ENCODE data around the gene BCAS1.

The BCAS1 gene

DNA sequence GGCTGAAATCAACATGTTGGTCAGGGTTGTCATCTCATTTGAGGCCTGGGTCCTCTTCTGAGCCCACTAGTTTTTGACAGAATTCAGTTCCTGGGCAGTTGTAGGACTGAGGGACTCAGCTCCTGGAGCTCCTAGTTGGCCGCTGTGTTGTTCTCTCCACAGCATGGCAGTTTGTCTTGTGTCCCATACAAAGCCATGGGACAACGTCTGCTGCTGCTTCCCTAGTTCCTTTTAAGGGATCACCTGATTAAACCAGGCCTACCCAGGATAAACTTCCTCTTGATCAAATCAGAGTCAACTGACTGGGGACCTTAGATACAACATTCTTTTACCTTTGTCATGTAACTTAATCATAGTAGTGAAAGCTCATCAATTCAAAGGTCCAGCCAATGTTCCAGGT, 141.0 kb downstream of the BCAS1 start:
- no peak for DNase-seq (ENCODE audit: low read depth in 2 of 2)

DNA sequence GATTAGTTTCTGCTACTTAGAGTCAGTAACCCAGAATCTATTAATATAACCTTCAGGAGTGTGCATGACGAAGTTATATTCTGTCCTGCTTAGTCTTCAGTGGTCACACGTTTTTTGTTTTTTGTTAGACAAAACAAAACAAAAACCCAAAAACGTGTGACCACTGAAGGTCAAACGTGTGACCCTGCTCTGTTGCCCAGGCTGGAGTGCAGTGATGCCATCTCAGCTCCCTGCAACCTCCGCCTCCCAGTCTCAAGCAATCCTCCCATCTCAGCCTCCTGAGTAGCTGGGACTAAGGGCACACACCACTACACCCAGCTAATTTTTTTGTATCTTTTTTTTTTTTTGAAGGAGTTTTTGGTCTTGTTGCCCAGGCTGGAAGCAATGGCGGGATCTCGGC, 142.4 kb downstream of the BCAS1 start:
- DNase-seq (ENCODE audit: low read depth in 2 of 2), result no peak

DNA sequence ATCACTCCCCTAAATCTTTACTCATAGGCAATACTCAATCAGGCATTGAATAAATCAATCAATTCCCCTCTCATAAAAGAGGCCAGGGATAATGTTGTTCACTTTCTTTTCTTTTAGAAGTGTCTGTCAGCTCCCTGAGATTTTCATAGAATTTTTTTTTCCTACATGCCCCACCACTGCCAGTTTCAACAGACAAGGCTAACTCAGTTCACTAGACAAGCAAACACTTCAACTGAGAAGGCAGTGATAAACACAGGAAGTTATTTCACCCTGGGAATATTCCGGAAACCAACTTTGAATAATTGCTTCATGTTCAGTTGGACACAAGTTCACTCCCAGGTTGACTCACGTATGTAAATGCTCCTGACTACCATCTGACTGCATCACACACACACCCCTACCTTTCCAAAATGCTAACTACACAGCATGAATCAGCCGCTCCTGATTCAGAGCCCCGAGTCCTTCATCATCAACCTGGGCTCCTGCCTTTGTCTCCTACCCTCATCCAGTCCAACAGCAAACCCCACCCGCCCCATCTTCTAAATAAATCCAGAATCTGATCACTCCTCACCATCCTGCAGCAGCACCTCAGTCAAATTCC, 143.9 kb downstream of the BCAS1 start:
- no peak for DNase-seq (ENCODE audit: low read depth in 2 of 2)

DNA sequence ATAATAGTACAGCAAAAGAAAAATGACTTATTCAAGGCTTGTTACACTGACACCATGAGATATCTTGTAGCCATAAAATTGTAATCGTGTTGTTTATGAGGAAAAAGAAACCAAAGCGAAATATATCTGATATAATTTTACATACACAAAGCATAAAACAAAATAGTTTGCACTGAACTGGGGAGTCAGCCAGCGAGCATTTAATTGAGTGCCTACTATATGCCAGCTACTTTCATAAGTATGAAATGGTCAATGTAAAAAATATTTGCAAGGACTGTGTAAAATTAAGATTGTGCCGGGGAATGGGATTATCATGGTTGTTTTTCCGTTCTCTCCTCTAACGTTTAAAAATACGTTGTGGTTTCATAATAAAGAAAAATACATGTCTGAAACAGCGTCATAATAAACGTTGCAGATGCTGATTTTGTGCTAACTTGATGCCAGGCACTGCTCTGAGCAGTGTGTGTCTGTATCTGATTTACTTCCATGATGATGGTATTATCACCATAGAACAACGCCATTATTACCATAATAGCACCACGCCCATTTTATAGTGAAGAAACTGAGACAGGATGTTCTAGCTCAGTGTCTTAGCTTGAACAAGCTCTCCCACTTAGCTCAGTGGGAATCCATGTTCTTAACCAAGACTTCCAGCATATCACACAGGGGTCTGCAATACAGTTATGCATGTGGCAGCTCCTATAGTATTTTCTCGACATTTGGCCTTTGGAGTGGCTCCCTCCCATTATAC, 144.6 kb downstream of the BCAS1 start:
- DNase-seq (ENCODE audit: low read depth in 2 of 2), result no peak

DNA sequence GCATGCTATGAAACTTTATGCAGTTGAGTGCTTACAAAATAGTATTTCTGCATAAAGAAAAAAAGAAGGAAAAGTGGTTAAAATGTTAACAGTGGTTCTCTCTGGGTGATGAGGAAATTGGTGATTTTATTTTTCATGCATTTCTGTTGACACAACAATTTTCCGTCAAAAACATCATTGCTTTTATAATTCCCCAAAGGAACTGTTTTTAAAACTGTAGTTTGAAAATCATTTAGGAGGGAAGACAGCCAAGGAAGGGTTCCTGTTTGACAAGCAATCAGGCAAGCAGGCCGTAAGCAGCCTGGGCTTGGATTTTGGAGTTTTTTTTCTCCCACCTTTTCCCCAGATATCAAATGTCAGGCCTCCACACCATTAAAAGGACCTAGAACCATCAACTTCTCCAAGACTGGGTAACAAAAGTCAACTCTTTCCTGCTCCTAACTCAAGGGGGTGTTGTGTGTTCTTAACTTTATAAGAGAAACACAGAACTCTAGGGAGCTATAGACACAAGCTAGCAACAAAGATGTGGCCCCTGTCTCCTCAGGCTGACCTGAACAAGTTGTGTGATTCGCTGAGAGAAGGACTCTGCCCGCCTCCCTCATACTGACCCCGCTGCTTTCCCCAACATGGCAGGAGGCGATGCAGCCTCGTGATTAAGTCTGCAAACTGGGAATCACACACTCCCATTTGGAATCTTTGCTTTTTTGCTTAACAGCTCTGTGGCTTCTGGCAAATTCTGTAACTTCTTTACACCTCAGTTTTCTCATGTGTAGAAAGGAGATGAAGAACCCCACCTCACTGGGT, 146.6 kb downstream of the BCAS1 start:
- DNase-seq (ENCODE audit: low read depth in 2 of 2), result no peak

DNA sequence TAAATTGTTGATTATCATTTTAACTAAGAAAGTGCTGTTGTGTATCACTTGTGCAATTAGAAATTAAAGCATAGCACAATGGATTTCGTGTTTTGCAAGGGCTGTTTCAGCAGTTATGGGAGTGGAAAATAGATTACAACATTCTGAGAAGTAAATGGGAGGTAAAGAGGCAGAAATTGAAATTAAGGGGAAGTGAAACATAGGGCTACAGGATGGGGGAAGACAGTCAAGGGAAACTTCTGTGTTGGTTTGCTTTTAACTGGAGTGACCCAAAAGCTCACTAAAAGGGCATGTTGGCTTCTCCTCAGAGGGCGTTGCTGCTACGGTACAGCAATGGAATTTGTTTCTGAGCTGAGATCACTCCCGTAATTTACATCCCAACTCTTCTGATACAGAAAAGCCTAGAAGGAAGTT, 147.5 kb downstream of the BCAS1 start:
- no peak for DNase-seq (ENCODE audit: low read depth in 2 of 2)

DNA sequence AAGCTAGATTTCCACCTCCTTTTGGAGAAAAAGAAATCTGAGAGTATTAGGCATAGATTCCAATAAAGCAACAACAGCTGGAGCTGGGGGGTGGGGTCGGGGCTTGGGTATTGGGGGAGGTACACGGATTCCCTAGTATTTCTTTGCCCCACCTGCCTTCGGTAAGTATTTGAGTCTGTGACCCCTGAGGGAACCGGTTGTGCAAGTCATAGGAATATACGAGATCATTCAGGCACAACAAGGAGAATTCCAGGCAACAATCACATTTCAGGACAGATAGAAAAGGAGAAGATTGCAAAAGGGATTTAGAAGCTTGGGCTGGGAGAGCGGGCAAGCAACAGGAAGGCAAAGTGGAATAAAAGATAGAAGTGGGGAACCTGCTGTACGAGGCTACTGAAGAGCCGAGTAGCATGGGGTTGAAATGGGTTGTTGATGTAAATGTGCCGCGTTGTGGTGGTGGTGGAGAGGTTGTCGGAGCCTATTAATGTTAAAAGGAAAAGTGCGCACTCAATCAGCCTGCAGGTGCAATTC, 148.9 kb downstream of the BCAS1 start:
- no peak for DNase-seq (ENCODE audit: low read depth in 2 of 2)

DNA sequence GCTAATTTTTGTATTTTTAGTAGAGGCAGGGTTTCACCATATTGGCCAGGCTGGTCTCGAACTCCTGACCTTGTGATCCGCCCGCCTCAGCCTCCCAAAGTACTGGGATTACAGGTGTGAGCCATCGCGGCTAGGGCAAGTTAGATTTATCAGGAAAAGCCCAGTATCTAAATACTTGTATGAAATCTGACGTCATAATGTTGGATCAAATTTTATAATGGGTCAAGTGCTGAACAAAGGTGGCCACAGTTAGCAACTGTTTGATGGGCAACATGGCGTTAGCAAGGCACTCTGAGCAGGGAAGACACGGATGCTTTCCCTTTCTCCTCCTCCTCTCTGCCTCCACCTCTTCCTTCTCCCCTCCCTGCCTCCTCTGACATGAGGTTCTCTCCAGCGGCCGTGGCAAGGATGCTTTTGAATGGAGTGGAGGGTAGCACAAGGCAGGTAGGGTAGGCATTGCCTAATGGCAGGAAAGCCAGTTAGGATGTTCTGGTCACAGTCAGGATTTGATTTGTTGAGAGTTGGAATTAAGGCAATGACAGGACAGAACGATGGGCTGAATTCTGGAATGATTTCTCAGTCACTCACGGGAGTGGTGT, 149.6 kb downstream of the BCAS1 start:
- DNase-seq (ENCODE audit: low read depth in 2 of 2), result no peak

DNA sequence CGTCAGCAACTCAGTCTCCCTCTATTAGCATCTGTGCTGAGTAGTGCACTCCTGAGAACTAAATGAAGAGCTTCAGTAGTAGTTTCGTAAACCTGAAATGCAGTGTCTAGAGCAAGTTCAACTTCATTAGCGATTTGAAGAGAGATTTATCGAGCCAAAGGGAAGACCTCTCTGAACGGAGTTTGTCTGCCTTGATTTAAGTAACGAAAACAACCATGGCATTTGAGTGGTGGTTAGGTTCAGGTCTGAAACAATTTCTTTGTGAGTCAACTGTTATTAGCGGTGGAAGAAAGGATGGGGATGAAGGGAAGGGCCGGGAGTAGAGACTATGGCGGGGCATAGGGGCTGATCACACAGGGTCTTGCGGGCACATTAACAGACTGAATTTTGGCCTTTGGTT, 150.5 kb downstream of the BCAS1 start:
- DNase-seq (ENCODE audit: low read depth in 2 of 2), result no peak

DNA sequence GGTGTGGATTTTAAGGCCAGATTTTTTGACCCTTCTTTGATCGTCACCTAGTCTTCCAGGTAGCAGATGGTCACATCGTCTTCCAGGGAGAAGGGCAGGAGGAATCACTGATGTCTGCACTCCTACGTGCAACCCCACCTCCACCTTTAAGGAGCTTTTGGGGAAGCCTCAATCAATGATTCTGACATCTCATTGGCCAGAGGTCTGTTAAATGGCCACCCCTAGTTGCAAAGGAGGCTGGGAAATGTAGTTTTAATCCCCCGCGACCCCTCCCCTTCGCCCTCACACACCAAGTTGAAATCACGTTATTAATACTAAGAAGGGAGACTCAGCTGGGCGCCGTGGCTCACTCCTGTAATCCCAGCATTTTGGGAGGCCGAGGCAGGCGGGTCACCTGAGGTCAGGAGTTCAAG, 151.4 kb downstream of the BCAS1 start:
- no peak for DNase-seq (ENCODE audit: low read depth in 2 of 2)

DNA sequence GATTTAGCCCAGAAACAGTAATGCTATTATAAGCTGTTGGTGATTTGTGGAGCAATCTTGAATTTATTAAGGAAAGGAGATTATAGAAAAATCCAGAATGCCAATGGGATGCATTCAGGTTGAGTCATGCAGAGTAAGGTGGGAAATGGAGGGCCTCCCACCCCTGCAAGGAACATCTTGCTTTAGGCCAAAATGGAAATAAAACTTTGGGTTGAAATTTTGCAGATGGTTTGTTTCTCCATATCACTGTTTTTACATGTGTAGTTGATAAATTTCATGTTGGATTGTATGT, 152.4 kb downstream of the BCAS1 start:
- DNase-seq (ENCODE audit: low read depth in 2 of 2), result no peak

DNA sequence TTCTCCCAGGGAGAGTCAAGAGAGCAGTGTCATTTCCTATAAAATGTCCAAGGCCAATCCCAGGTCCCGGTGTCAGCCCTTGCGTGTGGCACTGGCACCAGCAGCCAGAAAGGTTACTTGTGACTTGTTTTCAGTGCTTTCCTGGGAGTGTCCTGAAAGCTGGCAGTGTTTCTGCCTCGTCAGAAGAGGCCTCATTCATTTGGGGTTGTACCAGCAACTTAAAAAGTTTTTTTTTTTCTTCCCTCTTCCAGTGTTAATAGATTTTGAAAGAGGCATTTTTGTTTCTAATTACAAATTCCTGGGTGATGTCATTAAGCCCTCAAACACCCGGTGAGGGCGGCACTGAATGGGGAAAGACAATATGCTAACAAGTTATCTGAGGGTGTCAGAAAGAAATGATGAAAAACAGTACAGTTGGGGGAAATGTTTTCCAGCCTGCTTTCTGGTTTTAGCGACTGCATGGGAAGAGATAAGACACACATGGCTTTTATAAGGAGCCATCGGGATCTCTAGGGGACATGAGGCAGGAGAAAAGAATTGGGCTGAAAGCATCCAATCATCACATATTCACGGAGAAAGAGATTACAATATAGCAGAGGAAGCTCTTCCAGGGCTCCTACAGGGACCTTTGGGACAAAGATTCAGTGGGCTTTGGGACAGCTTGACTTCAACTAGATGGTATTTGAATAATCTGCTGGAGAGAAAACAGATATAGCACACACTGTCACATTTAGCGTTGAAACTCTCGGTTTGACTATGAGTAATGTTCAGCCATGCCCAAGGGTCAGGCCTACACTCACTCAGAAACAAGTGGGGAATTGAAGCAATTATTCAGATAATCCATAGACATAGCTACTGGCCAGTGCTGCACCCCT, 153.0 kb downstream of the BCAS1 start:
- DNase-seq (ENCODE audit: low read depth in 2 of 2), result no peak

DNA sequence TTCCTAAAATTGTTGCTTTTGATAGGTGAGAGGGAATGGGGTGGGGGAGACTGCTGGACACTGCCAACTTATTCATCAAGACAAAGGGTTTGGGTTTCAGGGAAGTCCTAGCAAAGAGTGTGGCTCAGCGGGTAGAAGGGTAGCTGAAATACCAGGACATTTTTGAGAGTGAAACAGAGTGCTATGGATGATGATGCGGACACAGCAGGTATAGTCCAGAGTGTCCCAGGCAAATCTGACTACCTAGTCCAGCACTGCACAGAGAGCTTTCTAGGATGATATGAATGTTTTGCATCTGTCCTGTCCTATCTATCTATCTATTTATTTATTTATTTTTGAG, 154.3 kb downstream of the BCAS1 start:
- no peak for DNase-seq (ENCODE audit: low read depth in 2 of 2)

DNA sequence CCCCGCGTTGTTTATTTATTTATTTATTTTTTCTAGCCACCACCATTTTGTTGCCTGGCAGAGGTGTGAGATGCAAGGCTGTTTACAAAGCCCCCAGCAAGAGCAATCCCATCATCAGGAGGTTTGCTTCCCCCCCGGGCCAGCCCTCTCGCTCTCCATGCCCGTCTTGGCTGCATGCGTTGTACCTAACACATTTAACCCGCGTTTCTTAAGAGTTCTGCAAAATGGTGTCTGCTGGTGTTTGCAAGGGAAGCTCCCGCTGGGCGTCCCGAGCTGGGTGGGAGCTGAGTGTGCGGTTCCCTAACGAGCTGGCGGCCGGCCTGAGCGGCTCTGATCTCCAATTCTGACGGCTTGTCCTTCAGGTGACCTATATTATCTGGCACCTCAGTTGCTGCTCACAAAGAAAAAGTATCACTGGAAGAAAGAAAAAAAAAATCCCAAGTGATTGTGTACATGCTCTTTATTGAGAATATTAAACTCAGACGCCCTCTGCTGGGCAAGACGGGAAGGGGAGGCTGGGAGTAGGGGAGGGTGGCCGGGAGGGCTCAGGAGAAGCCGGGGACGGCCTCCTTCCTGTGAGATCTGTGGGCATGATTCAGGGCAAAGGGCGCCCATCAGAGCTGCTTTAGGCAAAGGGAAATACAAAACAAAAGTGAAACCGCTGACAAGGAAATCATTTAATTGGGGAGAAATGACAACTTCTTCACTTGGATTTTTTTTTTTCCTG, 154.8 kb downstream of the BCAS1 start:
- peak; percentile 91 to 96 for DNase-seq (ENCODE audit: low read depth in 2 of 2)

DNA sequence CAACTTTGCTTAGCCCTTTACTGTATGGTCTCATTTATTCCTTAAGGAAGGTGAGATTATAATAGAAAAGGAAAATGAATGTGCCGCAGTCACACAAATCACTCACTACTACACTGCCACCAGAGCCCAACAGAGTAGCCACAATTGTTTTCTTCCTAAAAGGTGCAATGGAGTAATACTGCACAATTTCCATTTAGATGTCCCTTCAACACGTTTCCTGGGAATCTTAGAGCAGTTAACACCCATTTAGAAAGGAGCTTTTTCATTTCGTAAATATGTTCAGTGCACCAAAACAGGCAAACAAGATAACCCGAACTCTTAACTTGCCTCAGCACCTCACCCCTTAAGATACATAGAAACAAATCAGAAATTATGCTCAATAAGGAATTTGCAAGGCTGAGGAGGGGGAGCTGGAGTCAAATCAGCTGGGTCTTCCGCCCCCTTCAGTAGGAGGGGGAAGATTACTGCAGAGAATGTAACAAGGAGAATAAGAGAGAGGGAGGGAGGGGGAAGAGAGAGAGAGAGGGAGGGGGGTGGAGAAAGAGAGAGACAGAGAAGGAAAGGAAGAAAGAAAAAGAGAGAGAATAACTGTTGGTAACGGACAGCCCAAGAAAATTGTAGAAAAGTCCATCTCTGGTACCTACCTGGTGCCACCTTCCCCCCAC, 155.5 kb downstream of the BCAS1 start:
- DNase-seq (ENCODE audit: low read depth in 2 of 2), result no peak

DNA sequence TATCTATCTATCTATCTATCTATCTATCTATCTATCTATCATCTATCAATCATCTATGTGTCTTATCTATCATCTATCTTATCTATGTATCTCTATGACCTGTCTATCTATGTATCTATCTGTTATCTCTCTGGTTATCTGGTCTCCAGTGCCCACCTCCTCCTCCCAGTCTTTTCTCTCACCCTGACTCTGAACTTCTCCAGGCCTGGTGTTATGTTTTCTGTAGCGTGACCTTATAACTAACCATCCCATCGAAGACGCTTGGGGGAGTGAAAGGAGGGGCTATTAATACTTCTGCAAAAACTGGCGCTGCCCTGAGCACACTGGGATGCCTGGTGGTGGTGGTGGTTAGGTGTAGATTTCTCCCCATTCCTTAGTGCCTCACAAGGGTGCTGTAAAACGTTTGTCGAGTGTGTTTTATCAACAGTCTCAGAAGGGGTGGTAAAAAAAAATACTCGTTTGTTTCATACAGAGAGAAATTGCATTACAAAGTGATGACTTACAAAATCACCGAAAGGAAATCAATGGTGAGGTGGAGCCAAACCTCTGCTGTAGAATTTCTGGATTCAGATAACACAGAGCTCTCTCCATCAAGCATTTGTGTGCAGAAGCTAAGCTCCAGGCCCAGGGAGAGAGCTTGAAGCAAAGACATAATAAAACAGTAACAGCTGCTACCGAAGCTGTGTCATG, 156.2 kb downstream of the BCAS1 start:
- DNase-seq (ENCODE audit: low read depth in 2 of 2), result no peak

DNA sequence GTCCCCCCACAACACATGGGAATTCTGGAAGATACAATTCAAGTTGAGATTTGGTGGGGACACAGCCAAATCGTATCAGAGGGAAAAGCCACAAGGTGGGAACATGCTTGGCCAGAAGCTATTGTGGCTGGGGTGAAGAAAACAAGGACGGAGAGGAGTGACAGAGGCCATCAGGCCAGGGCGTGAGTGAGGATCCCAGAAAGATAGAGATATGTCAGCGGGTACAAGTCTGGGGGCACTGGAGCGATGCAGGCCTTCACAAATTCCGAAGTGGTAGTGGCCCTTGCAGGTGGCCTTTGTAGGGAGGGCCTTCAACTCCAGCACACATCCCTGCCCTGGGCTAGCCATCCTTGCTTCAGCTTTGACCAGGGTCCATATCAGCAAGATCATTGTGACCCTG, 159.1 kb downstream of the BCAS1 start:
- no peak for DNase-seq (ENCODE audit: low read depth in 2 of 2)

DNA sequence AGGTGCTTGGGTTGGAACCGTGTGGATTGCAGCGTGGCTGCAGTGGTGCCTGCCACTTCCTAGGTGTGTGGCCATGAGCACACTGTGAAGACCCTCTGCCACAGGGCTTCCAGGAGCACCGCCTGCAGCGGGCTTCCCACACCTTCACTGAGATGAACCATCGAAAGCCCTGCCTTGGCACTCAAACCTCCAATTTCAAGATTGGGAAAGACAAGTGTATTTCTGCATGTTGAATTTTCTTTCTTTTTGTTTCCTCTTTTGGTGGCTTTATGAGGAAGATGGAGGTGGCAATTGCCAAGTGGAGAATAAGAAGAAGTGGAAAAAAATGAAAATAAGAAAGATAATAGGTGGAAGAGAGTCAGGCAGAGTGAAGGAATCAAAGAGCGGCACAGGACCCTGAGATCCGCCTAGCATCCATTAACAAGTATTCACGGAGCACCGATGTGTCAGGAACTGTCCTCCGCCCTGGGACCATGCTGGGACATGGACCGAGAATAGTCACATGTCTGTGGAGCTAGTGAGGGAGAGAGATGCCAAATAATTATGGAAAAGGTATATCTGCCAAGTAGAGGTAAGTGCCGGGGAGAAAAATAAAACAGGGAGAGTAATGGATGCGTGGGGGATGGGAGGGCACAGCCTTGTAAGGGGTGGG, 159.9 kb downstream of the BCAS1 start:
- DNase-seq (ENCODE audit: low read depth in 2 of 2), result no peak

Data from stimulated activated CD8-positive, alpha-beta memory T cell treated with anti-CD3 and anti-CD28 coated beads, Interleukin-2, amount 100 ng/mL, for 48 hours (primary cell).